Measurements from ENCODE around the gene GATAD1. TPM values are rescaled to one million over a fixed set of nuclear protein-coding genes. Genes with fewer than 3 reads are reported as not detected.

Gene GATAD1
- total RNA-seq, 1 donor from 2014 or later, result 53.6 TPM

GRCh38 chr7:92460109-92460508 lies 12.8 kb downstream of the GATAD1 start:
- no peaks in the 10 kb centered on the region for H3K27me3 Mint-ChIP-seq (ENCODE audit: low read depth)
- TF ChIP-seq CTCF (IDR thresholded peaks at IDR 0.05; ENCODE audit: unreplicated experiment), result no peak
- no peak overlapping the region for H3K4me3 Mint-ChIP-seq
- no peaks in the 10 kb centered on the region for H3K9me3 Mint-ChIP-seq
- H3K36me3 Mint-ChIP-seq, result peaks cover 6% of the 10 kb centered on the region
- peaks cover 13% of the 10 kb centered on the region for H3K4me1 Mint-ChIP-seq
- no peak for DNase-seq (ENCODE audit: low spot score in 2 of 2, unreplicated experiment in 2 of 2)
- no peak overlapping the region for H3K27ac Mint-ChIP-seq

GRCh38 chr7:92460510-92460909 lies 13.2 kb downstream of the GATAD1 start:
- no peak for DNase-seq (ENCODE audit: low spot score in 2 of 2, unreplicated experiment in 2 of 2)
- no peak for TF ChIP-seq CTCF (IDR thresholded peaks at IDR 0.05; ENCODE audit: unreplicated experiment)
- no peak overlapping the region for H3K4me3 Mint-ChIP-seq
- no peaks in the 10 kb centered on the region for H3K27me3 Mint-ChIP-seq (ENCODE audit: low read depth)
- peaks cover 6% of the 10 kb centered on the region for H3K36me3 Mint-ChIP-seq
- H3K9me3 Mint-ChIP-seq, result no peaks in the 10 kb centered on the region
- H3K4me1 Mint-ChIP-seq, result peaks cover 13% of the 10 kb centered on the region
- H3K27ac Mint-ChIP-seq, result no peak overlapping the region

GRCh38 chr7:92461027-92462003 lies 14.0 kb downstream of the GATAD1 start:
- TF ChIP-seq CTCF (IDR thresholded peaks at IDR 0.05; ENCODE audit: unreplicated experiment), result peak; percentile 58
- no peak overlapping the region for H3K4me3 Mint-ChIP-seq
- H3K27me3 Mint-ChIP-seq (ENCODE audit: low read depth), result no peaks in the 10 kb centered on the region
- peaks cover 13% of the 10 kb centered on the region for H3K4me1 Mint-ChIP-seq
- H3K36me3 Mint-ChIP-seq, result peaks cover 4% of the 10 kb centered on the region
- no peak for DNase-seq (ENCODE audit: low spot score in 2 of 2, unreplicated experiment in 2 of 2)
- no peaks in the 10 kb centered on the region for H3K9me3 Mint-ChIP-seq
- H3K27ac Mint-ChIP-seq, result no peak overlapping the region

- Mint-ChIP-seq H3K4me1 (peaks cover 15% of the 10 kb centered on the region), H3K4me3 (no peak overlapping the region), H3K27ac (no peak overlapping the region)
Observed at GRCh38 chr7:92462560-92462959, 15.3 kb downstream of the GATAD1 start.

GRCh38 chr7:92464515-92464914 lies 17.2 kb downstream of the GATAD1 start:
- no peak for TF ChIP-seq CTCF (IDR thresholded peaks at IDR 0.05; ENCODE audit: unreplicated experiment)
- DNase-seq (ENCODE audit: low spot score in 2 of 2, unreplicated experiment in 2 of 2), result no peak
- Mint-ChIP-seq H3K27me3 (ENCODE audit: low read depth) (no peaks in the 10 kb centered on the region), H3K4me1 (peaks cover 15% of the 10 kb centered on the region), H3K9me3 (peaks cover 18% of the 10 kb centered on the region), H3K36me3 (peaks cover 11% of the 10 kb centered on the region), H3K27ac (peak overlapping the region; percentile 66), H3K4me3 (no peak overlapping the region)

More at GRCh38 chr7:92462560-92462959, 15.3 kb downstream of the GATAD1 start:
- TF ChIP-seq CTCF (IDR thresholded peaks at IDR 0.05; ENCODE audit: unreplicated experiment), result no peak
- Mint-ChIP-seq H3K36me3 (peaks cover 2% of the 10 kb centered on the region), H3K27me3 (ENCODE audit: low read depth) (no peaks in the 10 kb centered on the region), H3K9me3 (peaks cover 3% of the 10 kb centered on the region)
- DNase-seq (ENCODE audit: low spot score in 2 of 2, unreplicated experiment in 2 of 2), result no peak
